Neural cell (in vitro differentiated cells): ENCODE measurements around the gene UGT2A3.

ENCODE experiments used
- CTCF ChIP-seq: fragments of 450-650 bp; IDR thresholded peaks from 2 replicates; pipeline ENCODE4 v1.5.1; 2014; ENCODE audit warnings: antibody characterized with exemption, mild to moderate bottlenecking, moderate library complexity; ENCODE audit not compliant: poor library complexity, severe bottlenecking
- EZH2 ChIP-seq: fragments of 200-600, 300-800 bp; shearing (Covaris generic), sonication (generic); IDR thresholded peaks from 2 replicates; pipeline ENCODE4 v1.6.1; 2014; ENCODE audit warnings: antibody characterized with exemption, low read length, borderline replicate concordance, mild to moderate bottlenecking; ENCODE audit not compliant: insufficient read depth, poor library complexity, severe bottlenecking
- REST ChIP-seq: IDR thresholded peaks from 2 replicates; pipeline ENCODE4 v1.6.1; 2012; ENCODE audit warnings: borderline replicate concordance
- TAF1 ChIP-seq: IDR thresholded peaks from 2 replicates; pipeline ENCODE4 v1.6.1; 2012; ENCODE audit warnings: low read depth

- TF ChIP-seq CTCF (no peak), TAF1 (no peak), EZH2 (no peak), REST (no peak)
These were observed 22.4 kb downstream of the UGT2A3 start for GRCh38 chr4:68929076-68929737.
